H9 (cell line): ENCODE data around the gene IGSF5. TPM values are rescaled to one million over a fixed set of nuclear protein-coding genes. Genes with fewer than 3 reads are reported as not detected.
A peak's percentile ranks its signal among the peaks of the same experiment; 100 is the strongest.

ENCODE experiments used
- DNase-seq: peaks from one replicate; pipeline ENCODE4 v3.0.0-alpha.2; 2017
- H2AFZ ChIP-seq: one replicate; pipeline ENCODE4 v1.6.1; 2013; ENCODE audit warnings: mild to moderate bottlenecking, low read length, control low read depth, moderate library complexity
- H2AK5ac ChIP-seq: 2 replicates; pipeline ENCODE4 v1.6.1; 2013; ENCODE audit warnings: low read length, control low read depth, mixed read lengths; ENCODE audit not compliant: insufficient read length
- H2BK120ac ChIP-seq: one replicate; pipeline ENCODE4 v1.6.1; 2013; ENCODE audit warnings: low read depth, mild to moderate bottlenecking, low read length, control low read depth, inconsistent platforms; ENCODE audit not compliant: poor library complexity, severe bottlenecking
- H2BK12ac ChIP-seq: 2 replicates; pipeline ENCODE4 v1.6.1; 2013; ENCODE audit warnings: low read length, control low read depth, mixed read lengths, low read depth; ENCODE audit not compliant: insufficient read length
- H2BK15ac ChIP-seq: 2 replicates; pipeline ENCODE4 v1.6.1; 2013; ENCODE audit warnings: low read depth, low read length, control low read depth
- H2BK20ac ChIP-seq: one replicate; pipeline ENCODE4 v1.6.1; 2013; ENCODE audit warnings: low read depth, mild to moderate bottlenecking, low read length, control low read depth, inconsistent platforms; ENCODE audit not compliant: poor library complexity, severe bottlenecking
- H2BK5ac ChIP-seq: 2 replicates; pipeline ENCODE4 v1.6.1; 2013; ENCODE audit warnings: low read length, control low read depth, mixed read lengths; ENCODE audit not compliant: insufficient read length
- H3K14ac ChIP-seq: 2 replicates; pipeline ENCODE4 v1.6.1; 2013; ENCODE audit warnings: low read length, control low read depth; ENCODE audit not compliant: insufficient read depth
- H3K18ac ChIP-seq: 2 replicates; pipeline ENCODE4 v1.6.1; 2013; ENCODE audit warnings: low read depth, mild to moderate bottlenecking, mixed read lengths, low read length, control low read depth; ENCODE audit not compliant: insufficient read length
- H3K23ac ChIP-seq: 2 replicates; pipeline ENCODE4 v1.6.1; 2013; ENCODE audit warnings: low read length, control low read depth, mixed read lengths, low read depth; ENCODE audit not compliant: insufficient read length
- H3K23me2 ChIP-seq: 2 replicates; pipeline ENCODE4 v1.6.1; 2013; ENCODE audit warnings: low read depth, mild to moderate bottlenecking, mixed read lengths, low read length, control low read depth; ENCODE audit not compliant: insufficient read length, poor library complexity, severe bottlenecking
- H3K27ac ChIP-seq: 2 replicates; pipeline ENCODE4 v1.5.1; 2013; ENCODE audit warnings: low read length, control low read depth, mixed read lengths, low read depth; ENCODE audit not compliant: insufficient read length
- H3K27me3 ChIP-seq: 2 replicates; pipeline ENCODE4 v1.6.1; 2013; ENCODE audit warnings: low read length, control low read depth, inconsistent platforms; ENCODE audit not compliant: insufficient read depth
- H3K4ac ChIP-seq: 2 replicates; pipeline ENCODE4 v1.6.1; 2013; ENCODE audit warnings: low read depth, mild to moderate bottlenecking, control low read depth, inconsistent platforms, low read length, moderate library complexity
- H3K4me1 ChIP-seq: 2 replicates; pipeline ENCODE4 v1.6.1; 2013; ENCODE audit warnings: low read length, control low read depth, inconsistent platforms; ENCODE audit not compliant: insufficient read depth
- H3K4me2 ChIP-seq: 2 replicates; pipeline ENCODE4 v1.6.1; 2013; ENCODE audit warnings: low read length, control low read depth, mixed read lengths; ENCODE audit not compliant: insufficient read length, insufficient read depth
- H3K56ac ChIP-seq: 2 replicates; pipeline ENCODE4 v1.6.1; 2013; ENCODE audit warnings: low read depth, mild to moderate bottlenecking, mixed read lengths, low read length, control low read depth; ENCODE audit not compliant: insufficient read length
- H3K79me1 ChIP-seq: 2 replicates; pipeline ENCODE4 v1.6.1; 2013; ENCODE audit warnings: low read depth, mild to moderate bottlenecking, moderate library complexity, low read length, control low read depth, inconsistent platforms; ENCODE audit not compliant: insufficient read depth, poor library complexity, severe bottlenecking
- H3K79me2 ChIP-seq: 2 replicates; pipeline ENCODE4 v1.6.1; 2013; ENCODE audit warnings: low read length, control low read depth, inconsistent platforms; ENCODE audit not compliant: insufficient read depth
- H3K9ac ChIP-seq: 2 replicates; pipeline ENCODE4 v1.6.1; 2013; ENCODE audit warnings: low read length, control low read depth, mixed read lengths; ENCODE audit not compliant: insufficient read length; ENCODE audit errors: extremely low read depth
- H3K9me3 ChIP-seq: one replicate; pipeline ENCODE4 v1.6.1; 2013; ENCODE audit warnings: low read depth, low read length, inconsistent platforms; ENCODE audit not compliant: control insufficient read depth
- H3T11ph ChIP-seq: one replicate; pipeline ENCODE4 v1.6.1; 2013; ENCODE audit warnings: mild to moderate bottlenecking, low read length, control low read depth, inconsistent platforms
- H4K20me1 ChIP-seq: one replicate; pipeline ENCODE4 v1.6.1; 2013; ENCODE audit not compliant: control insufficient read depth, insufficient read length, insufficient read depth
- H4K5ac ChIP-seq: 2 replicates; pipeline ENCODE4 v1.6.1; 2013; ENCODE audit warnings: low read depth, mild to moderate bottlenecking, mixed read lengths, low read length, control low read depth; ENCODE audit not compliant: insufficient read length
- H4K8ac ChIP-seq: replicated peaks from 2 replicates; pipeline ENCODE4 v1.6.1; 2013; ENCODE audit warnings: low read length, control low read depth, mixed read lengths, low read depth; ENCODE audit not compliant: insufficient read length
- H4K91ac ChIP-seq: 2 replicates; pipeline ENCODE4 v1.6.1; 2013; ENCODE audit warnings: low read depth, mild to moderate bottlenecking, moderate library complexity, mixed read lengths, low read length, control low read depth; ENCODE audit not compliant: insufficient read length
- H3K27ac Mint-ChIP-seq, 3 experiments: 2 replicates in 2 of 3; 3 replicates in 1 of 3; pipeline ENCODE4 v1.8.0; 2020 to 2021; ENCODE audit warnings: mixed read lengths in 3 of 3, mild to moderate bottlenecking in 1 of 3, moderate library complexity in 1 of 3
- H3K27me3 Mint-ChIP-seq: 2 replicates; pipeline ENCODE4 v1.8.0; 2021; ENCODE audit warnings: low read depth, mild to moderate bottlenecking, moderate library complexity, mixed read lengths
- H3K36me3 Mint-ChIP-seq, 3 experiments: 2 replicates in 2 of 3; 3 replicates in 1 of 3; pipeline ENCODE4 v1.8.0; 2020 to 2021; ENCODE audit warnings: low read depth in 3 of 3, mixed read lengths in 3 of 3; ENCODE audit not compliant: insufficient read depth in 1 of 3
- H3K4me1 Mint-ChIP-seq, 2 experiments: 2 replicates each; pipeline ENCODE4 v1.8.0; 2020; ENCODE audit warnings: mixed read lengths in 2 of 2
- H3K4me3 Mint-ChIP-seq, 2 experiments: 2 replicates in 1 of 2; 3 replicates in 1 of 2; pipeline ENCODE4 v1.8.0; 2020 to 2021; ENCODE audit warnings: mild to moderate bottlenecking in 2 of 2, mixed read lengths in 2 of 2, moderate library complexity in 1 of 2
- H3K9me3 Mint-ChIP-seq, 2 experiments: 2 replicates in 1 of 2; 3 replicates in 1 of 2; pipeline ENCODE4 v1.8.0; 2020; ENCODE audit warnings: mild to moderate bottlenecking in 2 of 2, mixed read lengths in 2 of 2, moderate library complexity in 1 of 2
- CTCF ChIP-seq: fragments of 200-600 bp; sonication (generic); conservative IDR thresholded peaks from 3 replicates; pipeline ENCODE4 v1.8.0; 2021; ENCODE audit warnings: antibody characterized with exemption, mild to moderate bottlenecking
- WGBS: extraction: QIAGEN DNeasy Blood & Tissue Kit; methylation state at CpG from one replicate; pipeline ENCODE4 v1.1.7; 2013; ENCODE audit warnings: missing lambda C conversion rate, low lambda C conversion rate, mixed read lengths; ENCODE audit not compliant: insufficient read length; ENCODE audit errors: extremely low coverage; 5-methylcytosine and 5-hydroxymethylcytosine counted together
- total RNA-seq: library from RNA; stranded (reverse); gene quantifications from 2 replicates; pipeline ENCODE4 v1.2.1, GENCODE V29; 2021

Gene IGSF5
- total RNA-seq, 1 experiment from 2014 or later, result 2.1 TPM

GRCh38 chr21:39726133-39726532 is 18.9 kb upstream of the IGSF5 start:
- no CpG with 5 or more reads among the region's 7 CpGs for WGBS
- no peaks in the 10 kb centered on the region for H3K79me1 ChIP-seq
- no peaks in the 10 kb centered on the region for H3K23me2 ChIP-seq
- no peak overlapping the region for H2BK20ac ChIP-seq
- H2BK12ac ChIP-seq, result no peak overlapping the region
- Mint-ChIP-seq H3K27ac (no peak overlapping the region; a peak in 1 of 7 replicates), H3K4me1 (peaks cover 12 to 13% of the 10 kb centered on the region in 2 experiments), H3K27me3 (no peaks in the 10 kb centered on the region), H3K9me3 (peaks cover 13 to 14% of the 10 kb centered on the region in 2 experiments), H3K4me3 (no peak overlapping the region), H3K36me3 (peaks cover 19 to 29% (median 26%) of the 10 kb centered on the region in 3 experiments)
- H4K5ac ChIP-seq, result no peak overlapping the region
- H4K91ac ChIP-seq, result no peak overlapping the region
- no peaks in the 10 kb centered on the region for H3K79me2 ChIP-seq
- H3K9ac ChIP-seq, result no peak overlapping the region
- no peak overlapping the region; the same call in 1 of the 2 replicates for H3K14ac ChIP-seq
- no peak overlapping the region for H2AK5ac ChIP-seq
- H4K8ac ChIP-seq, result no peak overlapping the region
- no peaks in the 10 kb centered on the region for H3K27me3 ChIP-seq
- no peaks in the 10 kb centered on the region for H3K4me1 ChIP-seq
- peaks cover 6% of the 10 kb centered on the region for H3K9me3 ChIP-seq
- no peak overlapping the region for H3K4ac ChIP-seq
- peak; percentile 31; the same call in 1 of the 3 replicates for TF ChIP-seq CTCF
- no peak overlapping the region for H3K23ac ChIP-seq
- no peak overlapping the region for H3K18ac ChIP-seq
- H3K4me2 ChIP-seq, result no peak overlapping the region
- no peak overlapping the region for H2BK5ac ChIP-seq
- H2AFZ ChIP-seq, result no peak overlapping the region
- H3K56ac ChIP-seq, result no peak overlapping the region
- no peak for DNase-seq
- no peak overlapping the region for H3K27ac ChIP-seq
- H2BK120ac ChIP-seq, result no peak overlapping the region
- no peaks in the 10 kb centered on the region for H4K20me1 ChIP-seq
- no peak overlapping the region for H2BK15ac ChIP-seq
- no peak overlapping the region for H3T11ph ChIP-seq
